ENCODE measurements around the gene WWOX. TPM values are rescaled to one million over a fixed set of nuclear protein-coding genes. Genes with fewer than 3 reads are reported as not detected.

Gene WWOX
- total RNA-seq, 1 donor from 2014 or later: 16.1 TPM

DNA sequence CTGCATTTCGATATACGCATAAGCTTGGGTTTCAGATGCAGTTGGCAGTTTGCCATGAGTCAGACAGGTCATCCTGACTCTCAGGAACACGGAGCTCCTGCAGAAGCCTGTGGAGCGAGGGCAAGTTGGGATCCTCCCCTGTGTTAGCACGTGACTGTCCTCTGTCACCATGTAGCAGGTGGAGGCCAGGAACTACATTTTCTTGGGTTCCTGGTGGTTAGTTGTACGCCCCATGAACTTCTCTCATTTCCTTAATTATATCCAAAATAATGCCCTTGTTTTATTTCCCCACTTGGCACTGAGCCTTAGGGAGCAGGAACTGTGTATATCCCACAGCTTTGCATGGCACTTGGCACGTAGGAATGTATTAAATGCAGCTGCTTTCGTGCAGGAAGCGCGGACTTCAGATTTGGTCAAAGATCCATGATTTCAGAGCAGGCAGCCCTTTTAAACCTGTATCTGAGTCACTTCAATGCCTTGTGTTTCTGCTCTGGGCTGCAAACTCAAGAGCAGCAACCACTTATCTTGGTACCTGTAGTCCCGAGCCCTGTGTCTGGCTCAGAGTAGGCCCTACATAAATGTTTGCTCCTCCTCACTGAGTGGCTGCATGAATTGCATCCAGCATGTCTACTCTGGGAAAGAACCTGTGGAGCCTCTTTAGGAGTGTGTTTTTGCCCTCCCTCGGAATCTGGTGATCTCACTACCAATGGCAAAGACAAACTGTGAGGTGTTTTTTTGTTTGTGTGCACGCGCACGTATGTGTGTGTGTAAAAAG lies 1072.7 kb downstream of the WWOX start:
- peaks cover 2% of the 10 kb centered on the region for H3K36me3 Mint-ChIP-seq (ENCODE audit: low read depth)
- intact Hi-C loops (cut with micrococcal nuclease): no loop called here
- DNase-seq: no peak
- H3K4me1 Mint-ChIP-seq: peaks cover 13% of the 10 kb centered on the region
- no peak overlapping the region for H3K4me3 Mint-ChIP-seq
- H3K9me3 Mint-ChIP-seq: peaks cover 15% of the 10 kb centered on the region
- no peaks in the 10 kb centered on the region for H3K27me3 Mint-ChIP-seq
- H3K27ac Mint-ChIP-seq: no peak overlapping the region

DNA sequence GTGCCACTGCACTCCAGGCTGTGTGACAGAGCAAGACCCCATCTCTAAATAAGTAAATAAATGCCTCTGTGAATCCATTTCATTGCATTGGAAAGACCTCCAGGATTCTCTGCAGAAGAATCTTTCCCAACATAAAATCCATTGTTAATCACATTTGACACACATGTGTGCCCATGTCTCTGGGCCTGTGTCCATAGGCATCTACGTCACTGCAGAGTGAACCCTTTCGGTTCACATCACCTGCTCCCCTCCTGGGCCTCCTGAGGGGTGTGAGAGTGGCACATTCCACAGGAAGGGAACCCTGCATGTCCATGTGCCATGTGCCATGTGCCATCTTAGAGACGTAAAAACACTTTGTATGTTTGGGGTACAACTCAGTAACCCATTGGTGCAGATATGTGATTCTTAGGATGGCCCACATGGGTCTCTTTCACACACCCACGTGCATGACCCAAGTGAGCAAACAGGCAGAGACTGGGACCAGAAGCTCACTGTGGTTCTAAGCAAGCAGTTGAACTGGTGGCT lies 1073.6 kb downstream of the WWOX start:
- no peak overlapping the region for H3K27ac Mint-ChIP-seq
- intact Hi-C loops (cut with micrococcal nuclease): no loop called here
- no peak overlapping the region for H3K4me3 Mint-ChIP-seq
- H3K27me3 Mint-ChIP-seq: no peaks in the 10 kb centered on the region
- no peaks in the 10 kb centered on the region for H3K36me3 Mint-ChIP-seq (ENCODE audit: low read depth)
- peaks cover 13% of the 10 kb centered on the region for H3K4me1 Mint-ChIP-seq
- peaks cover 14% of the 10 kb centered on the region for H3K9me3 Mint-ChIP-seq
- DNase-seq: no peak

DNA sequence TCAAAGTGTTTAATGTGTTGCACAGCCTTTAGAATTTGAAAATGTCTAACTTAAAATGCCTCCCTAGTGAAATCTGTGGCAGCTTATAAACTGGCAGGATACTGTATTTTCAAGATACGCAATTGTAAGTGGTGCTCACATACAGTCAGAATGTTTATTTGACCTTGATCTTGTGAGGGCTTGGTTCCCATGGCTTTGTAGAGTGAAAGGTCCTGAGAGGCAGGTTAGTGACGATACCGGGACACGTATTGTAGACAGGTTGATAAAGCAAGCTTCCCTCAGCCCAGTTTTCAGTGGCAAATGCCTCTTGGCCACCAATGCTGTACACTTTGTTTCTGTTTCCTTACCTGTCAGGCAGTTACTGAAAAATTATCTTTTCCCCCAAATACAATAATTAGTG lies 1074.5 kb downstream of the WWOX start:
- intact Hi-C loops (cut with micrococcal nuclease): no loop called here
- no peak overlapping the region for H3K27ac Mint-ChIP-seq
- peaks cover 11% of the 10 kb centered on the region for H3K4me1 Mint-ChIP-seq
- no peaks in the 10 kb centered on the region for H3K27me3 Mint-ChIP-seq
- DNase-seq: no peak
- peaks cover 13% of the 10 kb centered on the region for H3K9me3 Mint-ChIP-seq
- no peak overlapping the region for H3K4me3 Mint-ChIP-seq
- no peaks in the 10 kb centered on the region for H3K36me3 Mint-ChIP-seq (ENCODE audit: low read depth)

DNA sequence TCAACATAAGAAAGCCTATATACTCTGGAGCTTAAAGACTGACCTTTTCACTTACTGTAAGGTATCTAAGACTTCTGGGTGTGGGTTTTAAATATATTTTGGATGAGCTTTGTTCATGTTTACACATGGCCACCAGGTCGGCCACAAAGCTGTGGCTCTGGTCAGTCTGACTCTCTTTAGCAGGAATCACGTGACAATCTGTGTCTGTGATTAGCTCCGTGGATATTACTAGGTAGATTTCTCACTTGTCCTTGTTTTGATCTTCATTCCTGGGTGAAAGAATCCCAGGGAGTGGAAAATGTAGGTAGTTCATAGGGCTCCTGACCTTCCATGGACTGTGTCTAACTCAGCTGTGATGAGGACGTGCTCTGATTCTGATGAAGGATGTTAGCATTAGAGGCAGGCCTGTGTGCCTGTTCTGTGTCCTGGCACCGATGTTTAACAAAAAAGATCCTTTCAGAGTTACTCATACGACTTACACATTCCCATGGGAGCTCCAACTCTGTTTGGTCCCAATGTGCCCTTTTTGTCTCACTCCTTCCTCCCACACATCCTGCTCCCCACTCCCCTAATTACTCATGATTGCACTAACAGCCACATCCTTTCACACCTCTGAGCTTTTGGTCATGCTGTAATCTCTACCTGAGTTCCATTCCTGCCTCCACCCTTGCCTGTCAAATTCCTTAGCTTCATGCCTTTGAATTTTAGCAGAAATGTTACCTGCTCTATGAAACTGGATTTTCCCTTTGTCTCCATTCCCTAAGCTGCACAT lies 1076.0 kb downstream of the WWOX start:
- Mint-ChIP-seq H3K4me1 (peaks cover 7% of the 10 kb centered on the region), H3K9me3 (peaks cover 23% of the 10 kb centered on the region)

DNA sequence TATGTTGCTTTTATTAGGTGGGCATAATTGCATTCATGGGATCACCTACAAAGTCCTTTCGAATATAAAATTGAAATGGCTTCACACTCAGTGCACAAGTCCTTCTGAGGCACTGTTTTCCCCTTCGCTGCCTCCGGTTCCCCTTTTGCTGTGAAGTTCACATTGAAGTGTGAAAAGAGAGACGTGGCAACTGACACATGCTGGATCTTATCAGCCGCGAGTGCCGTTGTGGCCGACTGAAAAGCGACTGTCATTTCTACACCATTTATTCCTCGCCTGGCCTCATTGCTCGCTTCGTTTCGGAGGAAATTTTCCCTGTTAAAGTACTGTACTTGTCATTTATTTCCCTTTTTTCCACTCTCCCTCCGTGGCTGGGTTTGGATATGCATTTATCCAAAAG lies 1077.6 kb downstream of the WWOX start:
- no peaks in the 10 kb centered on the region for H3K27me3 Mint-ChIP-seq
- intact Hi-C loops (cut with micrococcal nuclease): no loop called here
- H3K27ac Mint-ChIP-seq: no peak overlapping the region
- peaks cover 9% of the 10 kb centered on the region for H3K4me1 Mint-ChIP-seq
- no peak for DNase-seq
- no peak overlapping the region for H3K4me3 Mint-ChIP-seq
- no peaks in the 10 kb centered on the region for H3K36me3 Mint-ChIP-seq (ENCODE audit: low read depth)
- H3K9me3 Mint-ChIP-seq: peaks cover 34% of the 10 kb centered on the region

More for the DNA sequence above, 1076.0 kb downstream of the WWOX start:
- Mint-ChIP-seq H3K27ac (no peak overlapping the region), H3K4me3 (no peak overlapping the region), H3K27me3 (no peaks in the 10 kb centered on the region), H3K36me3 (ENCODE audit: low read depth) (no peaks in the 10 kb centered on the region)
- intact Hi-C loops (cut with micrococcal nuclease): no loop called here
- no peak for DNase-seq

DNA sequence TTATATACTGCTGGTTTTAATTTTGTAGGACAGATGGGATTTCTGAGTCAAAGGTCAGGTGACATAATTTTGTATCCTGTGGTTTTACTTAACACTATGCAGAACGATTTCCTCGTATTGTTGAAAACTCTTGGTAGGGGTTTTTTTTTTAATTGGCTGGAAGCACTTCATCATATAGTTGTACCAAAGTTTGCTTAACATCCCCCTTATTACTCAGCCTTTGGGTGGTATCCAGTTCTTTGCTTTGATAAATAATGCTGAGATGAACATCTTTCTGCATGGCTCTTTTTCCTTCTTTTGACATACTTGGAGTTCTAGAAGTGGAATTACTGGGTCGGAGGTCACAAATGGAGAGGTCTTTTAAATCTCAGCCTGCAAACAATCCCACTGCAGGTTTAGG lies 1082.0 kb downstream of the WWOX start:
- H3K9me3 Mint-ChIP-seq: peaks cover 34% of the 10 kb centered on the region
- no peak overlapping the region for H3K4me3 Mint-ChIP-seq
- H3K27me3 Mint-ChIP-seq: no peaks in the 10 kb centered on the region
- H3K4me1 Mint-ChIP-seq: peaks cover 19% of the 10 kb centered on the region
- DNase-seq: no peak
- intact Hi-C loops (cut with micrococcal nuclease): no loop called here
- no peaks in the 10 kb centered on the region for H3K36me3 Mint-ChIP-seq (ENCODE audit: low read depth)
- H3K27ac Mint-ChIP-seq: no peak overlapping the region

DNA sequence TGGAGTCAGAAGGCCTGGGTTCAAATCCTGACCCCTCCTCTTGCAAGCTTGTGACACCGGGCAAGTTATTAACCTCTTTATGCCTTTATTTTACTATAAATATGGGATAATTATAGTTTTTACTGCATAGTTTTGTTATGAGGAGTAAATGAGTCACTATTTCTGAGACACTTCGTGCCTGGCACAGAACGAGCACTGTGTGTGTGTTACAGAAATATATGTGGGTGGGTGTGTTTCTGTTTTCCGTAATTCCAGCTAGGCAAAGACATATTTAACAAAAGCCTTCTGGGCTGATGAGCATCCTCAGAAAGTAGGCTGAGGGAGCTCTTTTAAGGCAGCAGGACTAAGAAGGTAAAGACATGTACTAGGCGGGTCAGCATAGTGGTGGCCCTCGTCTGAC lies 1083.2 kb downstream of the WWOX start:
- Mint-ChIP-seq H3K36me3 (ENCODE audit: low read depth) (no peaks in the 10 kb centered on the region), H3K4me3 (no peak overlapping the region), H3K4me1 (peaks cover 19% of the 10 kb centered on the region), H3K27ac (no peak overlapping the region), H3K9me3 (peaks cover 26% of the 10 kb centered on the region), H3K27me3 (no peaks in the 10 kb centered on the region)
- intact Hi-C loops (cut with micrococcal nuclease): no loop called here
- DNase-seq: no peak

DNA sequence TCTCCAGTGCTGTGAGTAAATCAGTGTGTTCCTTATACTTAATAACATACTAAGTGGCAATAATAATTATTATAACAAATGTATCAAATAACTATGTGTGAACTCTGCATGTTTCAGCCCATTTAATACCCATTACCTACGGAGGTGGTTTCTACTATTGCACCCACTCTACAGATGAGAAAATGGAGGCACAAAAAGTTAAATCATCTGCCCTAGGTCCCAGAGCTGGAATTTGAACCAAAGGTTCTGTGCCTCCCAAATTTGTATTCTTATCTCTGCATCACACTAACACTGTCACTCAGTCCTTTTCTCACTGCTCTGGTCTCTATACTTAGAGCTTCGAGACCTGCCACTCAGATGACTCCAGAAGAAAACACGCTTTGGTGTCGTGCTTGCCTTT lies 1084.1 kb downstream of the WWOX start:
- H3K4me1 Mint-ChIP-seq: peaks cover 22% of the 10 kb centered on the region
- no peaks in the 10 kb centered on the region for H3K36me3 Mint-ChIP-seq (ENCODE audit: low read depth)
- H3K9me3 Mint-ChIP-seq: peaks cover 31% of the 10 kb centered on the region
- H3K4me3 Mint-ChIP-seq: no peak overlapping the region
- H3K27ac Mint-ChIP-seq: no peak overlapping the region
- DNase-seq: no peak
- no peaks in the 10 kb centered on the region for H3K27me3 Mint-ChIP-seq
- intact Hi-C loops (cut with micrococcal nuclease): no loop called here

DNA sequence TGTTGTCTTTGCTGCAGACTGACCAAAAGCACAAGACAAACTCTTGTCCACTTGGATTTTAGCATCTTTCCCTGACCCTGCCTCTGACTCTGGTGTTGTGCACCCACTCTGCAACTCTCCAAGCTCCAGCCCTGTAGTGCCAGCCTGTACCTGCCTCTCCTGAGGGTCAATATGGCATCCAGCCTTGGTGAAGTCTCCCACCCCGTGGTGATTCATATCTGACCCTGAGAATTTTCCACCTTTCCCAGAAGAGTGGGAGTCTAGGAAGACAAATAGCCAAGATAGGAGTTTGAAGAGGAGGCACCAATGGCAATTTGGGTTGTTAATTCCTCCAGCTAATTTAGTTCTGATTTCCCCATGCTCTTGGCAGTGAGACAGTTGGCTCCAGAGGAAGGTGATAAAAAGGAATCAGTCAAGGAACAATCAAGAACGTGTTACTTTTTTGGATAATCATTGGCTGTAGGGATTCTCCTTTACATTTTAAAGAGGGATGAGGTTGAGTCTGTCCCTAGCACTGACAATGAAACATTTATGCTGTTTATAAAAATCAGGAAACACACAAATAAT lies 1085.1 kb downstream of the WWOX start:
- H3K36me3 Mint-ChIP-seq (ENCODE audit: low read depth): no peaks in the 10 kb centered on the region
- H3K27ac Mint-ChIP-seq: no peak overlapping the region
- no peak for DNase-seq
- intact Hi-C loops (cut with micrococcal nuclease): no loop called here
- peaks cover 30% of the 10 kb centered on the region for H3K9me3 Mint-ChIP-seq
- H3K4me3 Mint-ChIP-seq: no peak overlapping the region
- H3K27me3 Mint-ChIP-seq: no peaks in the 10 kb centered on the region
- peaks cover 22% of the 10 kb centered on the region for H3K4me1 Mint-ChIP-seq

DNA sequence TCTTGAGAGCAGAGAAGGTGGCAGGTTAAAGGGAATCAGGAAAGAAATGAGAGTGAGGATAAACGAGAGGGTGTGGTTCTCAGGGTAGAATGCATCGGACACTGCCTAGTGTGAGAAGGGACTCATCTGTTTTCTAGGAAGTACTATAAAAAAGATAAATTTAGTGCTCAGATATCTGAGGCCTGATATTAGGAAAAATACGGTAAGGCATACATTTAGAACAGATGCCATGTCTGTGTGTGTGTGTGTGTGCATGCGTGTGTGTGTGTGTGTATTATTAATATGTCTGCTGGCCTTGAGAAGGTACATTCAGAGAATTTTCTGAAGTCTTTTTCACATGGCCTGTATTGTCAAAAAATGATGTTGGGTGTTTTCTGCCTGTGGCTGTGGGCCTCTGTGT lies 1086.3 kb downstream of the WWOX start:
- DNase-seq: no peak
- H3K4me3 Mint-ChIP-seq: no peak overlapping the region
- H3K4me1 Mint-ChIP-seq: peaks cover 22% of the 10 kb centered on the region
- no peaks in the 10 kb centered on the region for H3K27me3 Mint-ChIP-seq
- intact Hi-C loops (cut with micrococcal nuclease): no loop called here
- H3K27ac Mint-ChIP-seq: no peak overlapping the region
- no peaks in the 10 kb centered on the region for H3K36me3 Mint-ChIP-seq (ENCODE audit: low read depth)
- H3K9me3 Mint-ChIP-seq: peaks cover 20% of the 10 kb centered on the region

DNA sequence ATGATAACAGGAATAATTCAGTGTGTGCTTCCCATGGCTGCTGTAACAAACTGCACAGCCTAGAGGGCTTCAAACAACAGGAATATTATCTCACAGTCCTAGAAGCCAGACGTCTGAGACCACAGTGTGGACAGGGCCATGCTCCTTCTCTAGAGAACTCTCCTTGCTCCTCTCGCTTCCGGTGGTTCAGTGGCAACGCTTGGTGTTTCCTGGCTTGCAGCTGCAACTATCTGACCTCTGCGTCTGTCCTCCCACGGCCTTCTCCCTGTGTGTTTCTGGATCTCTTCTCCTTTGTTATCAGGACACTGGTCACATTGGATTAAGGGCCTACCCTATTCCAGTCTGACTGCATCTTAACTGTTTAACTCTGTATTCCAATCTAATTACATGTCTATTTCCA lies 1086.7 kb downstream of the WWOX start:
- Mint-ChIP-seq H3K27me3 (no peaks in the 10 kb centered on the region), H3K4me1 (peaks cover 22% of the 10 kb centered on the region), H3K9me3 (peaks cover 17% of the 10 kb centered on the region), H3K27ac (no peak overlapping the region), H3K36me3 (ENCODE audit: low read depth) (no peaks in the 10 kb centered on the region), H3K4me3 (no peak overlapping the region)
- intact Hi-C loops (cut with micrococcal nuclease): no loop called here
- no peak for DNase-seq

DNA sequence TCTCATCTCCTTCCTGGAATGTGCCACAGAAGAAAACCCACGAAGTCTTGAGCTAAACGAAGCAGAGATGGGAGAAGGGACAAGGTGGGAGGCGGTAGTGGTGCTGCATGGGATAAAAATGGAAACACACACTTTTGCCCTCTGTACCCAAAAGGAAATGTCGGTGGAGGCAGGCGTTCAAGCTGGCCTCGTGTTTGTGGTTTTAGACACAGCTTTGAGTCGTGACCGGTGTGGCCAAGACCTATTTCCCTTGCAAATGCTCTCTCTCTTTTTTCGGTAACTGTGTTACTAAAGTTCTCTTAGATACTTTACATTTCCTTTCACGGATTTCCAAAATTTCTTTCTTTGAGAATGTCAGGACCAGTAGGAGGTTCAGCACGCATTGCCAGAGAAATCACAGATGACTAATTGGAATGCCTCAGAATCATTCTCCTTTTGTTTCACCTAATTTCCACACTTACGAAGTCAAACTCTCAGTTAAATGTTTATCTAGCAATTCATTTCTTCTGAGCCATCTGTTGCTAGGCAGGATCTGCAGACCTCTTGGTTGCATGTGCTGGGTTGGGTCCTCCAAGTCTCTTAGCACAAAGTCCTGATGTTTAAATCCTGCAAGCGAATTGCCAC lies 1088.8 kb downstream of the WWOX start:
- Mint-ChIP-seq H3K4me3 (no peak overlapping the region), H3K36me3 (ENCODE audit: low read depth) (no peaks in the 10 kb centered on the region), H3K9me3 (peaks cover 7% of the 10 kb centered on the region), H3K4me1 (peaks cover 16% of the 10 kb centered on the region), H3K27ac (no peak overlapping the region), H3K27me3 (no peaks in the 10 kb centered on the region)
- no peak for DNase-seq
- intact Hi-C loops (cut with micrococcal nuclease): no loop called here

DNA sequence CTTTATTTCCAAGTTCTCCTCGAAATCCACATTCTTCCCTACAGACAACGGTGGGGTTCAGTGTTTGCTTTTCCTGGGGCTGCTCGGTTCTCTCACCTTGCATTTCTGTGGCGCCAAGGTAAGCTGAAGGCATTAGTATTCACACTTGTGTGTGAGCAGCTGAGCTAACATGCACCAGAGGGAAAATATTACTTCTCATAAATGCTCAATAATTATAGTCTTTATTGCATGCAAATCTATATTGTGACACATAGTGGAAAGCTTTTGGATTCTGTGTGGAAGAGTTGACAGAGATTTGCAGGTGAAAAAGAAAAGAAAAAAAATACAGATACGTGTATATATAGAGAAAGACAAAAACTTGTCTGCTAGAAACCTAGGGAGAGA lies 1089.3 kb downstream of the WWOX start:
- H3K36me3 Mint-ChIP-seq (ENCODE audit: low read depth): no peaks in the 10 kb centered on the region
- H3K4me3 Mint-ChIP-seq: no peak overlapping the region
- peaks cover 16% of the 10 kb centered on the region for H3K4me1 Mint-ChIP-seq
- intact Hi-C loops (cut with micrococcal nuclease): no loop called here
- H3K27me3 Mint-ChIP-seq: no peaks in the 10 kb centered on the region
- no peak for DNase-seq
- H3K27ac Mint-ChIP-seq: no peak overlapping the region
- peaks cover 7% of the 10 kb centered on the region for H3K9me3 Mint-ChIP-seq

DNA sequence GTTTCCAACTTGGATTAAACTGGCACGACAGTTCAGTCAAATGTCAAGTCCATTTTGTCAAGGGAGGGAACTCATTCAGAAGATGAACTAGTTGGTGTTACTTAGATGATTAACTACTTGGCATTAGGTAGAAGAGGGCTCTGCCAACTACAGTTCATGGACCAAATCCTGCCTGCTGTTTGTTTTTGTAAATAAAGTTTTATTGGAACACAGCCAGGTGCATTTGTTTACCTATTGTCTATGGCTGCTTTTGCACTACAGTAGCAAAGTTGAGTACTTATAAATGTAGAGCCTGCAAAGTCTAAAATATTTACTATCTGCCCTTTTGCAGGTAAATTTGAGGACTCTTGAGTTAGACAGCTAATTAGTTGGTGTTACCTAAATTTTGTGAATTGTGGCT lies 1091.1 kb downstream of the WWOX start:
- no peak overlapping the region for H3K4me3 Mint-ChIP-seq
- peaks cover 7% of the 10 kb centered on the region for H3K9me3 Mint-ChIP-seq
- no peak for DNase-seq
- peaks cover 9% of the 10 kb centered on the region for H3K4me1 Mint-ChIP-seq
- intact Hi-C loops (cut with micrococcal nuclease): no loop called here
- no peak overlapping the region for H3K27ac Mint-ChIP-seq
- H3K36me3 Mint-ChIP-seq (ENCODE audit: low read depth): no peaks in the 10 kb centered on the region
- peaks cover 2% of the 10 kb centered on the region for H3K27me3 Mint-ChIP-seq
